Astrocyte (in vitro differentiated cells and primary cell): Measurements from ENCODE around the gene LMTK3.

Source experiments
- EZH2 ChIP-seq: IDR thresholded peaks from 2 replicates; pipeline ENCODE4 v1.6.1; 2012; ENCODE audit warnings: mild to moderate bottlenecking, low read length, inconsistent platforms; ENCODE audit not compliant: insufficient read depth
- TF ChIP-seq, protein P1 (sequence below): IDR thresholded peaks from 2 replicates; pipeline ENCODE4 v1.5.1; 2011; ENCODE audit warnings: low read depth, mild to moderate bottlenecking, inconsistent platforms, low read length, moderate library complexity; ENCODE audit not compliant: insufficient read depth

DNA sequence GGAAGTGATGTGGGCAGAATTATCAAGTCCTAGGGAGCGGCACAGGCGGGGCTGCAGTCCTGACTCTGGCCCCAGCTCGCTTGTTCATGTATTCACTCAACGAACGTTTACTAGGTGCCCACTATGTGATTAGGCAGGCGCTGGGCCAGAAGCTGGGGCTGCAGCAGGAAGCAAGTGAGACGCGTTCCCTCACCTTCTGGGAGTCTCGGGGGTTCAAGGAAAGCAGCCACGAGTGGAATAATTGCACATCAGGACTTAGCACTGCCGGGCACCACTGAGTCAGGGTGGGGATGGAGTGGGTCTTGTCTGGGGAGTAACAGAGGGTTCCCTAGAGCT lies 2.5 kb upstream of the LMTK3 start:
- TF ChIP-seq, protein P1, sequence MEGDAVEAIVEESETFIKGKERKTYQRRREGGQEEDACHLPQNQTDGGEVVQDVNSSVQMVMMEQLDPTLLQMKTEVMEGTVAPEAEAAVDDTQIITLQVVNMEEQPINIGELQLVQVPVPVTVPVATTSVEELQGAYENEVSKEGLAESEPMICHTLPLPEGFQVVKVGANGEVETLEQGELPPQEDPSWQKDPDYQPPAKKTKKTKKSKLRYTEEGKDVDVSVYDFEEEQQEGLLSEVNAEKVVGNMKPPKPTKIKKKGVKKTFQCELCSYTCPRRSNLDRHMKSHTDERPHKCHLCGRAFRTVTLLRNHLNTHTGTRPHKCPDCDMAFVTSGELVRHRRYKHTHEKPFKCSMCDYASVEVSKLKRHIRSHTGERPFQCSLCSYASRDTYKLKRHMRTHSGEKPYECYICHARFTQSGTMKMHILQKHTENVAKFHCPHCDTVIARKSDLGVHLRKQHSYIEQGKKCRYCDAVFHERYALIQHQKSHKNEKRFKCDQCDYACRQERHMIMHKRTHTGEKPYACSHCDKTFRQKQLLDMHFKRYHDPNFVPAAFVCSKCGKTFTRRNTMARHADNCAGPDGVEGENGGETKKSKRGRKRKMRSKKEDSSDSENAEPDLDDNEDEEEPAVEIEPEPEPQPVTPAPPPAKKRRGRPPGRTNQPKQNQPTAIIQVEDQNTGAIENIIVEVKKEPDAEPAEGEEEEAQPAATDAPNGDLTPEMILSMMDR = no peak
- TF ChIP-seq EZH2 = no peak
